Measurements from ENCODE around the gene GDAP2. TPM values are rescaled to one million over a fixed set of nuclear protein-coding genes. Genes with fewer than 3 reads are reported as not detected.

Gene GDAP2
- total and polyA plus RNA-seq, 2 donors (not counting 3 experiments of a cell fraction or from before 2014, with no cell fraction given), result 4.5 to 21.5 TPM

DNA sequence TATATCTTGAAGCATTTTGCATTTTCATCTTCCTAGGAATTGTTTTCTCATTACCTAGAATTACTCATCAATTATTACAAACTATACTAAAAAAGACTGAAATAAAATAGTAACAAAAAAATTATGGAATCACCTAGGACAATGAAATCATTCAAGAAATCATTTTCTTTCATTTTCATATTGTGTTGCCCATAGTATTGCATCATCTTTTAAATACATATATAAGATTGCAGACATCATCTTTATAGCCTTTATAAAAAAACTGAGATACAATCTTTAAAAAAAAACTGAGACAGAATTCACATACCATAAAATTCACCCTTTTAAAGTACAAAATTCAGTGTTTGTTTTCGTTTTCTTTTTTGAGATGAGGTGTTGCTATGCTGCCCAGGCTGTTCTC is 29.6 kb downstream of the GDAP2 start:
- no peak overlapping the region for H3K4me2 ChIP-seq (ENCODE audit: insufficient read depth, low read length)
- no peak overlapping the region for H3K4me3 ChIP-seq (replicated peaks in 1 of 3; ENCODE audit: insufficient read depth in 1 of 3, low read depth in 1 of 3, low read length in 3 of 3)
- no peak for DNase-seq (ENCODE audit: low read depth, low spot score)
- intact Hi-C loops (cut with micrococcal nuclease) (loop anchor here (10.0 kb wide), 1 partner anchor 835 kb away; the partner anchor contains the start of gene TTF2), dilution Hi-C loops (cut with MboI; ENCODE audit: extremely low pct_ligation_motif_present, low sequenced_read_pairs) (no loop called here)
- H3K36me3 ChIP-seq (ENCODE audit: control insufficient read depth in 2 of 2, extremely low read depth in 1 of 2, insufficient read depth in 2 of 2, low read length in 2 of 2), result peaks cover 0 to 9% of the 10 kb centered on the region in 2 experiments
- no peak overlapping the region for H2AFZ ChIP-seq (ENCODE audit: low read depth, low read length)
- no peaks in the 10 kb centered on the region for H3K9me3 ChIP-seq (replicated peaks; ENCODE audit: control insufficient read depth, insufficient read depth, low read length)
- TF ChIP-seq POLR2AphosphoS5 (IDR thresholded peaks at IDR 0.05; ENCODE audit: insufficient read depth, low read depth, low read length) (no peak), MYC (IDR thresholded peaks at IDR 0.05; ENCODE audit: low read depth, low read length) (no peak), POLR2A (IDR thresholded peaks at IDR 0.05; ENCODE audit: low read depth, low read length) (no peak), CTCF (IDR thresholded peaks at IDR 0.05; ENCODE audit: extremely low read depth in 1 of 2, insufficient read depth in 1 of 2, low read depth in 1 of 2, low read length in 2 of 2) (no peak), GATA2 (IDR thresholded peaks at IDR 0.05; ENCODE audit: insufficient read depth, insufficient read length, low read depth, low read length) (no peak), FOS (IDR thresholded peaks at IDR 0.05; ENCODE audit: borderline replicate concordance, insufficient read depth, low read length) (no peak), JUN (IDR thresholded peaks at IDR 0.05; ENCODE audit: borderline replicate concordance, insufficient read depth, insufficient read length, low read depth) (no peak), EZH2 (IDR thresholded peaks at IDR 0.05; ENCODE audit: borderline replicate concordance, low read depth, low read length, severe bottlenecking) (no peak)
- TF ChIP-seq, protein P1, sequence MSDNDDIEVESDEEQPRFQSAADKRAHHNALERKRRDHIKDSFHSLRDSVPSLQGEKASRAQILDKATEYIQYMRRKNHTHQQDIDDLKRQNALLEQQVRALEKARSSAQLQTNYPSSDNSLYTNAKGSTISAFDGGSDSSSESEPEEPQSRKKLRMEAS (IDR thresholded peaks at IDR 0.05; ENCODE audit: insufficient read depth, insufficient read length), result no peak
- ChIA-PET CTCF (interaction anchor here (1.7 kb wide), 1 partner anchor 85 kb away, joined by 6 read pairs; no protein-coding TSS in a partner anchor), POLR2A (no interaction called here)
- no peaks in the 10 kb centered on the region for H3K79me2 ChIP-seq (ENCODE audit: control insufficient read depth, insufficient read depth, low read length)
- H3K9ac ChIP-seq (replicated peaks; ENCODE audit: extremely low read depth, insufficient read depth, low read length), result no peak overlapping the region
- H3K4me1 ChIP-seq (ENCODE audit: control insufficient read depth, extremely low read depth, insufficient read depth, low read length), result no peaks in the 10 kb centered on the region
- H4K20me1 ChIP-seq (replicated peaks; ENCODE audit: control insufficient read depth, extremely low read depth, insufficient read depth, low read length), result no peaks in the 10 kb centered on the region
- H3K27me3 ChIP-seq (ENCODE audit: control insufficient read depth in 2 of 2, insufficient read depth in 2 of 2, low read length in 2 of 2), result no peaks in the 10 kb centered on the region
- no TSS peak for BruUV-seq (replicated peaks)
- no peak overlapping the region for H3K27ac ChIP-seq (ENCODE audit: insufficient read depth, low read depth, low read length)
- no peaks in the 10 kb centered on the region for H3K9me1 ChIP-seq (replicated peaks; ENCODE audit: control insufficient read depth, extremely low read depth, insufficient read depth, low read length)
- no peak for FAIRE-seq

Measured in endothelial cell of umbilical vein (primary cell).